GM12878 (cell line): ENCODE measurements around the gene KLF11. TPM values are rescaled to one million over a fixed set of nuclear protein-coding genes. Genes with fewer than 3 reads are reported as not detected.
"Not testable (repeated sequence)": the region's sequence is repeated elsewhere in the genome, so short reads cannot be mapped to it uniquely, and the experiment has no call there.

Experiments
- ATAC-seq: fragments of 200-7000 bp; cut with Tn5 transposase; 3 replicates; pipeline ENCODE4 v1.9.1; 2020; ENCODE audit warnings: mild to moderate bottlenecking, moderate library complexity
- BruUV-seq: library from RNA; stranded (reverse); fragments of 400-500 nt; replicated peaks from 2 replicates; lab custom pipeline; 2021; lab: Mats Ljungman, UMichigan
- CTCF ChIA-PET: fragments of 300-600 bp; sonication (Branson Sonifier 250); formaldehyde crosslinking; extraction: SDS; loops from one replicate; lab custom pipeline; 2021; ENCODE audit warnings: inconsistent platforms; lab: Yijun Ruan, JAX
- POLR2A ChIA-PET: fragments of 350-600 bp; formaldehyde crosslinking; extraction: SDS; loops from one replicate; lab custom pipeline; 2021; ENCODE audit warnings: inconsistent platforms; lab: Charles Lee
- RAD21 ChIA-PET: fragments of 300-600 bp; sonication (Branson Sonifier 250); formaldehyde crosslinking; loops from one replicate; lab custom pipeline; 2023; ENCODE audit warnings: antibody characterized with exemption; ENCODE audit not compliant: unreplicated experiment; lab: Charles Lee
- SMC1A ChIA-PET: fragments of 300-600 bp; sonication (Branson Sonifier 250); formaldehyde crosslinking; loops from one replicate; lab custom pipeline; 2023; ENCODE audit not compliant: unreplicated experiment, uncharacterized antibody; lab: Charles Lee
- DNase-seq: peaks from one replicate; pipeline ENCODE4 v3.0.0-alpha.2; 2011; ENCODE audit warnings: low read depth, low spot score
- FAIRE-seq: peaks from 3 replicates; lab custom pipeline; 2011; peaks lifted over from hg19 to GRCh38; lab: Jason Lieb, UNC
- H2AFZ ChIP-seq: 2 replicates; pipeline ENCODE4 v1.6.0; 2011; ENCODE audit warnings: low read depth, low read length, control low read depth; ENCODE audit not compliant: control insufficient read depth
- H3K27ac ChIP-seq: 2 replicates; pipeline ENCODE4 v1.5.1; 2011; ENCODE audit warnings: control low read depth; ENCODE audit not compliant: control insufficient read depth, insufficient read depth
- H3K27me3 ChIP-seq, 2 experiments: replicated peaks in 1 of 2; 2 replicates each; pipeline versions ENCODE4 v1.6.0 to v1.6.1; 2011; ENCODE audit warnings: low read length in 1 of 2; ENCODE audit not compliant: control insufficient read depth in 2 of 2, insufficient read depth in 2 of 2
- H3K36me3 ChIP-seq, 2 experiments: 2 replicates each; pipeline ENCODE4 v1.5.1; 2011; ENCODE audit warnings: low read length in 1 of 2; ENCODE audit not compliant: control insufficient read depth in 2 of 2, insufficient read depth in 2 of 2
- H3K4me1 ChIP-seq: 2 replicates; pipeline ENCODE4 v1.6.1; 2011; ENCODE audit warnings: mild to moderate bottlenecking, low read length, moderate library complexity, mixed read lengths; ENCODE audit not compliant: control insufficient read depth, insufficient read depth
- H3K4me2 ChIP-seq: 2 replicates; pipeline ENCODE4 v1.6.0; 2011; ENCODE audit warnings: control low read depth; ENCODE audit not compliant: control insufficient read depth, insufficient read depth
- H3K4me3 ChIP-seq: fragments of 200-600 bp; sonication (generic); 2 replicates; pipeline ENCODE4 v1.5.1; 2016
- H3K79me2 ChIP-seq: 2 replicates; pipeline ENCODE4 v1.6.0; 2011; ENCODE audit warnings: low read length; ENCODE audit not compliant: control insufficient read depth, insufficient read depth
- H3K9ac ChIP-seq: 2 replicates; pipeline ENCODE4 v1.8.0; 2011; ENCODE audit warnings: low read length, control low read depth, mixed read lengths; ENCODE audit not compliant: control insufficient read depth, insufficient read depth
- H3K9me3 ChIP-seq: replicated peaks from 3 replicates; pipeline ENCODE4 v1.5.1; 2011; ENCODE audit warnings: mild to moderate bottlenecking, low read length; ENCODE audit not compliant: control insufficient read depth, insufficient read depth
- H4K20me1 ChIP-seq: 2 replicates; pipeline ENCODE4 v1.6.0; 2011; ENCODE audit not compliant: control insufficient read depth, insufficient read depth
- BCL3 ChIP-seq: IDR thresholded peaks from 2 replicates; pipeline ENCODE4 v1.6.1; 2011; ENCODE audit warnings: borderline replicate concordance, low read depth, mild to moderate bottlenecking, moderate library complexity, low read length; ENCODE audit not compliant: insufficient read depth, poor library complexity, severe bottlenecking
- MTA3 ChIP-seq: IDR thresholded peaks from 2 replicates; pipeline ENCODE4 v1.6.1; 2012; ENCODE audit warnings: low read length, inconsistent platforms, borderline replicate concordance
- TCF3 ChIP-seq: IDR thresholded peaks from 2 replicates; pipeline ENCODE4 v1.6.1; 2012; ENCODE audit warnings: low read depth, mild to moderate bottlenecking, low read length, borderline replicate concordance; ENCODE audit not compliant: insufficient read depth
- WGBS: methylation state at CpG from one replicate; pipeline ENCODE4 v1.1.6; 2016; ENCODE audit warnings: low lambda C conversion rate; ENCODE audit not compliant: insufficient replicate concordance, insufficient coverage; ENCODE audit errors: missing lambda C conversion rate; 5-methylcytosine and 5-hydroxymethylcytosine counted together
- in situ Hi-C: fragments of 300-500 bp; cut with MboI; formaldehyde crosslinking; loops from 9 replicates; pipeline ENCODE4 v1.14.3; 2018; ENCODE audit warnings: mixed read lengths
- intact Hi-C: fragments of 100-400 bp; cut with micrococcal nuclease; formaldehyde crosslinking; loops from one replicate; pipeline ENCODE4 v1.14.2; 2022; ENCODE audit not compliant: unreplicated experiment
- polyA plus RNA-seq, 11 experiments: library from polyadenylated mRNA; depleted of rRNA in 4 of 11; unstranded in 6 of 11; stranded (reverse) in 5 of 11; fragments of >200 nt; fragmentation: Nextera tagmentation in 4 of 11; fragmentation: Illumina TruSeq in 1 of 11; extraction: Ambion mirVana in 4 of 11; extraction: Trizol in 1 of 11; gene quantifications; 1 replicate in 1 of 11; 2 replicates in 10 of 11; pipeline versions ENCODE4 v1.2.1 to v1.2.3, GENCODE V29; 2011 to 2016; ENCODE audit warnings: inconsistent platforms in 2 of 11, missing spikeins in 2 of 11, low read depth in 1 of 11
- total RNA-seq, 4 experiments: library from RNA; depleted of rRNA in 3 of 4; stranded (reverse); fragments of >200 nt in 3 of 4; fragmentation: Illumina TruSeq in 1 of 4; extraction: Trizol in 1 of 4; gene quantifications; 2 replicates each; pipeline versions ENCODE4 v1.2.1 to v1.2.3, GENCODE V29; 2013 to 2021
- TF ChIP-seq, protein P1 (sequence below), 3 experiments: IDR thresholded peaks in 2 of 3; conservative IDR thresholded peaks in 1 of 3; 2 replicates each; pipeline ENCODE4 v1.5.1; 2011; ENCODE audit warnings: low read depth in 3 of 3, low read length in 3 of 3, mild to moderate bottlenecking in 3 of 3, control low read depth in 2 of 3, moderate library complexity in 2 of 3, inconsistent platforms in 1 of 3, mixed read lengths in 1 of 3; ENCODE audit not compliant: control insufficient read depth in 2 of 3, insufficient read depth in 1 of 3; ENCODE audit errors: extremely low read depth in 1 of 3
- TF ChIP-seq, protein P2 (sequence below): IDR thresholded peaks from 2 replicates; pipeline ENCODE4 v1.6.1; 2011; ENCODE audit warnings: mild to moderate bottlenecking, low read depth, low read length, moderate library complexity; ENCODE audit not compliant: insufficient replicate concordance

Gene KLF11
- total and polyA plus RNA-seq, 10 of the 15 experiments (the other 5 are each of a cell fraction or from before 2014, with no cell fraction given) = 0.03 to 0.54 (median 0.14) TPM; not detected in 1

DNA sequence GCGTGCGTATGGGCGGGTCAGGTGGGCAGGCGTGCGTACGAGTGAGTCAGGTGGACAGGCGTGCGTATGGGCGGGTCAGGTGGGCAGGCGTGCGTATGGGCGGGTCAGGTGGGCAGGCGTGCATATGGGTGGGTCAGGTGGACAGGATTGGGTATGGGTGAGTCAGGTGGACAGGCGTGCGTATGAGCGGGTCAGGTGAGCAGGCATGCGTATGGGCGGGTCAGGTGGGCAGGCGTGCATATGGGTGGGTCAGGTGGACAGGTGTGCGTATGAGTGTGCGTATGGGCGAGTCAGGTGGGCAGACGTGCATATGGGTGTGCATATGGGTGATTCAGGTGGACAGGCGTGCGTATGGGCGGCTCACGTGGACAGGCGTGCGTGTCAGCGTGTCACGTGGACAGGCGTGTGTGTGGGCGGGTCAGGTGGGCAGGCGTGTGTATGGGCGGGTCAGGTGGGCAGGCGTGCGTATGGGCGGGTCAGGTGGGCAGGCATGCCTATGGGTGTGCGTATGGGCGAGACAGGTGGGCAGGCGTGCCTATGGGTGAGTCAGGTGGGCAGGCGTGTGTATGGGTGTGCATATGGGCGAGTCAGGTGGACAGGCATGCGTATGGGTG, 27.9 kb upstream of the KLF11 start:
- H3K36me3 ChIP-seq, RAD21 ChIA-PET, H2AFZ ChIP-seq, H3K27me3 ChIP-seq, FAIRE-seq, SMC1A ChIA-PET, DNase-seq, H3K4me1 ChIP-seq, H3K4me3 ChIP-seq, in situ Hi-C loops, H3K27ac ChIP-seq, CTCF ChIA-PET, ATAC-seq, H4K20me1 ChIP-seq, H3K4me2 ChIP-seq, H3K79me2 ChIP-seq, intact Hi-C loops, H3K9me3 ChIP-seq, H3K9ac ChIP-seq, BruUV-seq, POLR2A ChIA-PET: not testable (repeated sequence)
- WGBS = 94% methylated on average over 33 of the region's 44 CpGs
- TF ChIP-seq BCL3 = peak; percentile 14

DNA sequence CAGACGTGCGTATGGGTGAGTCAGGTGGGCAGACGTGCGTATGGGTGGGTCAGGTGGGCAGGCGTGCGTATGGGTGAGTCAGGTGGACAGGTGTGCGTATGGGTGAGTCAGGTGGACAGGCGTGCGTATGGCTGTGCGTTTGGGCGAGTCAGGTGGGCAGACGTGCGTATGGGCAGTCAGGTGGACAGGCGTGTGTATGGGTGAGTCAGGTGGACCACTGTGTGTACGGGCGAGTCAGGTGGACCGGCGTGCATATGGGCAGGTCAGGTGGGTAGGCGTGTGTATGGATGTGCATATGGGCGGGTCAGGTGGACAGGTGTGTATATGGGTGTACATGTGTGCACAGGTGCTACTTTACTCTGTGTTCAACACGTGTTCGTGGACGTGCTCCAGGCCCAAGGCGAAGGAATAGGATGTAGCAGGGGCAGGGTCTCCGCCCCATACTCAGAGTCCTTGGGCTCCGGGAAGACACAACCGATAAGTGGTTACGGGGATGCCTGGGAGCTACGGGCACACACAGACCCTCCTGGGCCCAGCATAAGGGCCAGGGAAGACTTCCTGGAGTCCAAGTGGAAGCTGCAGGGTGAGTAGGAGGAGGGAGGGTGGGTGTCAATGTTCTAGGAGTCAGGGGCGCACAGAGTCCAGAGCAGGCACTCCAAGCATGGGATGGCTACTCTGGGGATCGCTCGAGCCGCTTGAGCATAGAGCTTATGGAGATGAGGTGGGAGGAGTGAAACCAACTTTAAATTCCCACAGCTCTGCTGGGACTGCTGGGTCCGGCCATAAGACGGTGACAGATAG, 27.1 kb upstream of the KLF11 start:
- Histone ChIP-seq H2AFZ (no peak overlapping the region), H3K9me3 (peaks cover 2% of the 10 kb centered on the region; the same call in 1 of the 3 replicates), H3K4me3 (no peak overlapping the region), H3K4me2 (no peak overlapping the region), H3K36me3 (no peaks in the 10 kb centered on the region), H3K79me2 (no peaks in the 10 kb centered on the region), H3K9ac (no peak overlapping the region), H3K27me3 (no peaks in the 10 kb centered on the region; a peak in 1 of 4 replicates), H3K27ac (no peak overlapping the region), H4K20me1 (no peaks in the 10 kb centered on the region), H3K4me1 (no peaks in the 10 kb centered on the region)
- intact Hi-C loops (no loop called here), in situ Hi-C loops (no loop called here)
- FAIRE-seq (no peak), DNase-seq (no peak), ATAC-seq (no peak)
- no TSS peak for BruUV-seq
- TF ChIP-seq, protein P1, sequence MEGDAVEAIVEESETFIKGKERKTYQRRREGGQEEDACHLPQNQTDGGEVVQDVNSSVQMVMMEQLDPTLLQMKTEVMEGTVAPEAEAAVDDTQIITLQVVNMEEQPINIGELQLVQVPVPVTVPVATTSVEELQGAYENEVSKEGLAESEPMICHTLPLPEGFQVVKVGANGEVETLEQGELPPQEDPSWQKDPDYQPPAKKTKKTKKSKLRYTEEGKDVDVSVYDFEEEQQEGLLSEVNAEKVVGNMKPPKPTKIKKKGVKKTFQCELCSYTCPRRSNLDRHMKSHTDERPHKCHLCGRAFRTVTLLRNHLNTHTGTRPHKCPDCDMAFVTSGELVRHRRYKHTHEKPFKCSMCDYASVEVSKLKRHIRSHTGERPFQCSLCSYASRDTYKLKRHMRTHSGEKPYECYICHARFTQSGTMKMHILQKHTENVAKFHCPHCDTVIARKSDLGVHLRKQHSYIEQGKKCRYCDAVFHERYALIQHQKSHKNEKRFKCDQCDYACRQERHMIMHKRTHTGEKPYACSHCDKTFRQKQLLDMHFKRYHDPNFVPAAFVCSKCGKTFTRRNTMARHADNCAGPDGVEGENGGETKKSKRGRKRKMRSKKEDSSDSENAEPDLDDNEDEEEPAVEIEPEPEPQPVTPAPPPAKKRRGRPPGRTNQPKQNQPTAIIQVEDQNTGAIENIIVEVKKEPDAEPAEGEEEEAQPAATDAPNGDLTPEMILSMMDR (IDR thresholded peaks at IDR 0.05 in 2 of 3, conservative IDR thresholded peaks at IDR 0.05 in 1 of 3; ENCODE audit: control insufficient read depth in 2 of 3, extremely low read depth in 1 of 3, insufficient read depth in 1 of 3, low read depth in 3 of 3, low read length in 3 of 3) = no peak
- TF ChIP-seq MTA3 = no peak
- TF ChIP-seq TCF3 = 0 out of 2 replicates have a peak, but pooled peaks have one; percentile 50
- peak; percentile 96 for TF ChIP-seq BCL3
- TF ChIP-seq, protein P2, sequence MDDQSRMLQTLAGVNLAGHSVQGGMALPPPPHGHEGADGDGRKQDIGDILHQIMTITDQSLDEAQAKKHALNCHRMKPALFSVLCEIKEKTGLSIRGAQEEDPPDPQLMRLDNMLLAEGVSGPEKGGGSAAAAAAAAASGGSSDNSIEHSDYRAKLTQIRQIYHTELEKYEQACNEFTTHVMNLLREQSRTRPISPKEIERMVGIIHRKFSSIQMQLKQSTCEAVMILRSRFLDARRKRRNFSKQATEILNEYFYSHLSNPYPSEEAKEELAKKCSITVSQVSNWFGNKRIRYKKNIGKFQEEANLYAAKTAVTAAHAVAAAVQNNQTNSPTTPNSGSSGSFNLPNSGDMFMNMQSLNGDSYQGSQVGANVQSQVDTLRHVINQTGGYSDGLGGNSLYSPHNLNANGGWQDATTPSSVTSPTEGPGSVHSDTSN = peak; percentile 37
- ChIA-PET RAD21 (no interaction called here), SMC1A (no interaction called here), POLR2A (no interaction called here), CTCF (interaction anchor here (1.6 kb wide), 1 partner anchor 32 kb away, joined by 5 read pairs; no protein-coding TSS in a partner anchor)
- WGBS = 84% methylated on average over 35 of the region's 35 CpGs
